Fibroblast of pulmonary artery (primary cell): Measurements from ENCODE around the gene MYO5A.

ENCODE experiments used
- DNase-seq: peaks from one replicate; pipeline ENCODE4 v3.0.0-alpha.2; 2010; ENCODE audit warnings: low read depth
- H3K4me3 ChIP-seq: replicated peaks from 2 replicates; pipeline ENCODE4 v1.5.1; 2011; ENCODE audit warnings: low read depth, mild to moderate bottlenecking, control low read depth, low read length, moderate library complexity
- CTCF ChIP-seq: IDR thresholded peaks from 2 replicates; pipeline ENCODE4 v1.5.1; 2011; ENCODE audit warnings: mild to moderate bottlenecking, control low read depth, low read length, inconsistent platforms; ENCODE audit errors: missing control alignments

The MYO5A gene

GRCh38 chr15:52307847-52308246, 220.8 kb downstream of the MYO5A start:
- no peak overlapping the region for H3K4me3 ChIP-seq
- DNase-seq, result no peak
- TF ChIP-seq CTCF, result no peak

- no peak overlapping the region for H3K4me3 ChIP-seq
- TF ChIP-seq CTCF, result no peak
Measured at GRCh38 chr15:52306270-52306669, 222.4 kb downstream of the MYO5A start.

GRCh38 chr15:52303093-52303772, 225.4 kb downstream of the MYO5A start:
- TF ChIP-seq CTCF, result no peak
- no peak overlapping the region for H3K4me3 ChIP-seq
- no peak for DNase-seq

More at GRCh38 chr15:52306270-52306669, 222.4 kb downstream of the MYO5A start:
- DNase-seq, result peak; percentile 70

- no peak for TF ChIP-seq CTCF
- no peak for DNase-seq
- no peak overlapping the region for H3K4me3 ChIP-seq
Measured at GRCh38 chr15:52301265-52301847, 227.3 kb downstream of the MYO5A start.

- peak within 1 kb of the TSS; percentile 28 for H3K4me3 ChIP-seq
- DNase-seq, result peak; percentile 11
- TF ChIP-seq CTCF, result no peak
Measured at GRCh38 chr15:52295421-52296001, 233.2 kb downstream of the MYO5A start, which contains the start of gene MYO5C. Gene MYO5C, minus strand, starts transcription at chr15:52295804. Its CDS starts 168 bp downstream, at chr15:52295636.

GRCh38 chr15:52294881-52295420, 233.7 kb downstream of the MYO5A start:
- DNase-seq, result no peak
- TF ChIP-seq CTCF, result no peak
- H3K4me3 ChIP-seq, result no peak overlapping the region
